Endothelial cell (in vitro differentiated cells): ENCODE measurements around the gene MTA1. TPM values are rescaled to one million over a fixed set of nuclear protein-coding genes. Genes with fewer than 3 reads are reported as not detected.

Source experiments
- DNase-seq: peaks from one replicate; pipeline ENCODE4 v3.0.0; 2021; ENCODE audit warnings: low spot score
- H3K27ac Mint-ChIP-seq: one replicate; pipeline ENCODE4 v1.8.0; 2021; ENCODE audit warnings: mixed read lengths, inconsistent platforms; ENCODE audit not compliant: unreplicated experiment
- H3K27me3 Mint-ChIP-seq: one replicate; pipeline ENCODE4 v1.8.0; 2021; ENCODE audit warnings: mild to moderate bottlenecking, moderate library complexity, mixed read lengths, inconsistent platforms; ENCODE audit not compliant: unreplicated experiment
- H3K36me3 Mint-ChIP-seq: one replicate; pipeline ENCODE4 v1.8.0; 2021; ENCODE audit warnings: mild to moderate bottlenecking, low read depth, mixed read lengths, inconsistent platforms; ENCODE audit not compliant: unreplicated experiment
- H3K4me1 Mint-ChIP-seq: one replicate; pipeline ENCODE4 v1.8.0; 2021; ENCODE audit warnings: mild to moderate bottlenecking, mixed read lengths, inconsistent platforms; ENCODE audit not compliant: unreplicated experiment
- H3K4me3 Mint-ChIP-seq: one replicate; pipeline ENCODE4 v1.8.0; 2021; ENCODE audit warnings: mild to moderate bottlenecking, mixed read lengths, inconsistent platforms; ENCODE audit not compliant: unreplicated experiment
- H3K9me3 Mint-ChIP-seq: one replicate; pipeline ENCODE4 v1.8.0; 2021; ENCODE audit warnings: mixed read lengths, inconsistent platforms; ENCODE audit not compliant: unreplicated experiment
- total RNA-seq: library from RNA; stranded (reverse); fragmentation: NEBNext Ultra II Directional; extraction: Animal tissue kit (Norgen Biotek cat#: 25700); gene quantifications from one replicate; pipeline ENCODE4 v1.2.1, GENCODE V29; 2021; ENCODE audit not compliant: unreplicated experiment
- TF ChIP-seq, protein P1 (sequence below): fragments of 200-600 bp; sonication (generic); IDR thresholded peaks from one replicate; pipeline ENCODE4 v1.5.0; 2021; ENCODE audit warnings: antibody characterized with exemption; ENCODE audit not compliant: unreplicated experiment

The MTA1 gene
- total RNA-seq, 1 donor from 2014 or later = 150 TPM

DNA sequence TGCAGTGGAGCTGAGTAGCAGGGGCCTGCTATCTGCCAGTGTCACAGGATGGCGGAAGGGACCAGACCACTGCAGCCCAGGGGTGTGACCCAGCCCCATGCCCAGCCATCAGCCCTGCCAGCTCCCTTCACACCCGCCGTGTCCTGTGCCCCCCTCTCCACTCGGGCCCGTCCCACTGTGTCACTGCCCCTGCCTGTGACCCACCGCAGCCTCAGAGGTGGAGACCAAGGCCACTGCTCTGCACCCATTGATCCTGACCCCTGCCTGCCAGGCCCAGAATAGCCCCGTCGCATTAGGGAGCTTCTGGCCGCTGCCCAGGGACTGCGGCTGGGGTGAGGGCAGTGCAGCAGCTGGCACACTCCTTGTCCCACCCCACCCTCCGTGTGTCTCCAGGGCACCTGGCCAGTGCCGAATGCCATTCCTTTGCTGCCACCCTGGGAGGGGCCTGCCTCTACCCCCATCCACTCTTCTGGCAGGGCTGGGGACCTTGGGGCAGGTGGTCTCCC lies 52.9 kb downstream of the MTA1 start:
- TF ChIP-seq, protein P1, sequence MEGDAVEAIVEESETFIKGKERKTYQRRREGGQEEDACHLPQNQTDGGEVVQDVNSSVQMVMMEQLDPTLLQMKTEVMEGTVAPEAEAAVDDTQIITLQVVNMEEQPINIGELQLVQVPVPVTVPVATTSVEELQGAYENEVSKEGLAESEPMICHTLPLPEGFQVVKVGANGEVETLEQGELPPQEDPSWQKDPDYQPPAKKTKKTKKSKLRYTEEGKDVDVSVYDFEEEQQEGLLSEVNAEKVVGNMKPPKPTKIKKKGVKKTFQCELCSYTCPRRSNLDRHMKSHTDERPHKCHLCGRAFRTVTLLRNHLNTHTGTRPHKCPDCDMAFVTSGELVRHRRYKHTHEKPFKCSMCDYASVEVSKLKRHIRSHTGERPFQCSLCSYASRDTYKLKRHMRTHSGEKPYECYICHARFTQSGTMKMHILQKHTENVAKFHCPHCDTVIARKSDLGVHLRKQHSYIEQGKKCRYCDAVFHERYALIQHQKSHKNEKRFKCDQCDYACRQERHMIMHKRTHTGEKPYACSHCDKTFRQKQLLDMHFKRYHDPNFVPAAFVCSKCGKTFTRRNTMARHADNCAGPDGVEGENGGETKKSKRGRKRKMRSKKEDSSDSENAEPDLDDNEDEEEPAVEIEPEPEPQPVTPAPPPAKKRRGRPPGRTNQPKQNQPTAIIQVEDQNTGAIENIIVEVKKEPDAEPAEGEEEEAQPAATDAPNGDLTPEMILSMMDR = no peak
- Mint-ChIP-seq H3K36me3 (no peaks in the 10 kb centered on the region), H3K4me1 (peaks cover 8% of the 10 kb centered on the region), H3K27me3 (peaks cover 13% of the 10 kb centered on the region), H3K9me3 (no peaks in the 10 kb centered on the region), H3K4me3 (no peak overlapping the region), H3K27ac (no peak overlapping the region)
- no peak for DNase-seq

DNA sequence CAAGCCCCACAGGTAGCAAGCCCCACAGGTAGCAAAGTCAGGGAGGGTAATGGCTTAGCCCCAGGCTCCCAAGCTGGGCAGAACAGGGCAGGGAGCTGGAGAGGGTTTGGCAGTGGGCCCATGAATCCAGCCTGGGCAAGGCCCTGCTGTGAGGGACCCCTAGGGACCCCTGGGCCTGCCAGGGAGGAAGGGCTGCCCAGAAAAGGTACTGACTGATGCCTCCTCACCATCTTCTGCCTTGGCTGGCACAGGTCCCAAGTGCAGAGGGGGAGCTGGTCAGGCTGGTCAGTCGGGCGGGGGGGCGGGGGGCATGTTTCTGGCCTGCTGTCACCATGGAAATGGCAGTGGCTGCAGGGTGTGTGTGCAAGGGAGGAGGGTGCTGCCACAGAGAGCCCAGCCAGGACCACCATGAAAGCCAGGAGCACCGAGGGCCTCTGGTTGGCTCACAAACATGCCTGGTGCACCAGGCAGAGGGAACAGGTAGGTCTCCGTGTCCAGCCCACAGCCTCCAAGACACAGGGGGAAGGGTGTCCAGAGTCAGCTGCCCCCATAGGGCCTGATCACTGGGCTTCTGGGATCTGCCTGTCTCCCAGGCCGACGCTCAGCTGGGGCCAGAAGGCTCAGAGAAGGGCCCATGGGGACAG lies 53.5 kb downstream of the MTA1 start:
- Mint-ChIP-seq H3K9me3 (no peaks in the 10 kb centered on the region), H3K27ac (no peak overlapping the region), H3K4me1 (peaks cover 9% of the 10 kb centered on the region), H3K36me3 (no peaks in the 10 kb centered on the region), H3K27me3 (peaks cover 11% of the 10 kb centered on the region), H3K4me3 (no peak overlapping the region)
- TF ChIP-seq, protein P1 = no peak
- no peak for DNase-seq

DNA sequence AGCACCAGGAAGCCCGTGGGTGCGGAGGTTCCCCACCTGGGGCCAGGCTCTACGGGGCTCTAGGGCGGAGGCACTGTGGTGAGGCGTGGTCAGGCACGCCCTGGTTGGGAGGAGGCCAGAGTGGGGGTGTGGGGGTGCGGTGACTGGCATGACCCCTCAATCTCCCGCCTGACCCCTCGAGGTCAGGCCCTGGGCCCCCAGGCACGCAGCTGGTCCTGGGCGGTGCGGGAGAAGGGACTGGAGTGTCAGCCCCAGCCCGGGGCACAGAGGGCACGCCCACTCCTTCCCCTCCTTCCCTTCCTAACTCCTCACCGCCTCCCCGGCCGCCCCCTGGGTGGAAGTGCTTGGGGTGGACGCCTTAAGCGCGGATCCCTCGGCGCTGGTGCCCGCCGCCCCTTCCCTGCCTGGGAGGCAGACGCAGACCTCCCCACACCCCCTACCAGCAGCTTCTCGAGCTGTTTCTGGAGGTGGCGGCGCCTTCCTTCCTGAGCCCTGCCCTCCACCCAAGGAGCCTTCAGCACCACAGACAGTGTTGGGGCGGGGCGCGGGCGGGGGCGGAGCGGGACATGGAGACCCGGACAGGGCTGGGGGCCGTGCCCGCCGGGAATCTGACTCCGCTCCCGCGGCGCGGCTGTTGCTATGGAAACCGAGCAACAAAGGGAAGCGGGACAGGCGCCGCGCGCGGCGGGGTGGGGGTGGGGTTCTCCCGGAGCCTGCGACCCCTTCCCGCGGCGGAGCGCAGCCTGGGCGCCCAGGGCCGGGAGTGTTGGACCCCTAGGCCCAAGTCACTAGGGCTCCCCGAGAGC lies 54.3 kb downstream of the MTA1 start:
- no peaks in the 10 kb centered on the region for H3K36me3 Mint-ChIP-seq
- no peak overlapping the region for H3K4me3 Mint-ChIP-seq
- H3K27me3 Mint-ChIP-seq = peaks cover 11% of the 10 kb centered on the region
- peak; percentile 97 for DNase-seq
- peaks cover 9% of the 10 kb centered on the region for H3K4me1 Mint-ChIP-seq
- TF ChIP-seq, protein P1 = no peak
- no peak overlapping the region for H3K27ac Mint-ChIP-seq
- H3K9me3 Mint-ChIP-seq = no peaks in the 10 kb centered on the region

DNA sequence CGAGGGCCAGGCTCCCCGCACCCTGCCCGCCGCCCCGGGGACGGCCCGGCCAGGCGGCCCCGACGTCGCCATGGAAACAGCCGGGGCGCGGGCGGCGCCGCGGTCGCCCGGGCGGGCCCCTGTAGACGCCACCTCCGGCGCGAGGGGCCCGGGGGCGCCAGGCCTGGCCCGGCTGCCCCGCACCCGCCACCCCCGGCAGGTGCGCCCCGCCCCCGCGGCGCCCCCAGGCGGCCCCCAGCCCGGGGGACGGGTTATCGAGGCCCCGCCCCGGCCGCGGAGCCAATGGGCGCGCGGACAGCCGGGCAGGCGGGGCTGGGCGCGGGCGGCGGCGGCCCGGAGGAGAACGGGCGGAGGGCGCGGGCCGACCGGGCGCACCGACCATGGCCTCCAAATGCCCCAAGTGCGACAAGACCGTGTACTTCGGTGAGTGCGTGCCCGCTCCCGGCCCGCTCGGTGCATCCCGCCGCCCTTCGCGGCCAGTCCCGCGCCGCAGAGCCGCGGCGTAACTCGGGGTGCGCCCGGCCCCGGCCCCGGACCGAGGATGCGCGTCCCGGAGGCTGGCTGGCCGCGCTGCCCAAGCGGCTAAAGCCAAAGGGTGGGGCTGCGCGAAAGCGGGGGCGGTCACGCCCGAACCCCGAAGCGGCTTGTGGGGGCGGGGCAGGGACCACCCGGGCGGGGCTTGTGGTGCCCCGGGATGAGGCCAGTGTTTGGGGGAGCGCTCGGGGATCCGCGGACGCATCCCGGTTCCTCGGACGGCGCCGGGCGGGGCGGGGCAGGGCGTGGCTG lies 55.0 kb downstream of the MTA1 start, which contains the start of gene CRIP2:
CRIP2 (plus strand) TSS at position 339 of the 786 bp plus-strand sequence; CDS start at position 381, 42 bp downstream.
- Mint-ChIP-seq H3K27ac (peak within 1 kb of the TSS; percentile 24), H3K27me3 (peaks cover 15% of the 10 kb centered on the region), H3K9me3 (no peaks in the 10 kb centered on the region), H3K36me3 (peaks cover under 1% of the 10 kb centered on the region), H3K4me3 (peak within 1 kb of the TSS; percentile 82), H3K4me1 (peaks cover 9% of the 10 kb centered on the region)
- TF ChIP-seq, protein P1 = no peak
- DNase-seq = peak; percentile 68
